LNCaP clone FGC (cell line): Measurements from ENCODE around the gene HSH2D.

Source experiments
- DNase-seq: peaks from one replicate; pipeline ENCODE4 v3.0.0-alpha.2; 2011; ENCODE audit warnings: low read depth
- H3K4me3 ChIP-seq: 2 replicates; pipeline ENCODE4 v1.5.1; 2011; ENCODE audit warnings: mild to moderate bottlenecking, low read depth, low read length, control low read depth
- TF ChIP-seq, protein P1 (sequence below): IDR thresholded peaks from 2 replicates; pipeline ENCODE4 v1.5.1; 2012; ENCODE audit warnings: mild to moderate bottlenecking; ENCODE audit not compliant: control insufficient read depth, insufficient read depth; ENCODE audit errors: extremely low read depth

HSH2D gene

DNA sequence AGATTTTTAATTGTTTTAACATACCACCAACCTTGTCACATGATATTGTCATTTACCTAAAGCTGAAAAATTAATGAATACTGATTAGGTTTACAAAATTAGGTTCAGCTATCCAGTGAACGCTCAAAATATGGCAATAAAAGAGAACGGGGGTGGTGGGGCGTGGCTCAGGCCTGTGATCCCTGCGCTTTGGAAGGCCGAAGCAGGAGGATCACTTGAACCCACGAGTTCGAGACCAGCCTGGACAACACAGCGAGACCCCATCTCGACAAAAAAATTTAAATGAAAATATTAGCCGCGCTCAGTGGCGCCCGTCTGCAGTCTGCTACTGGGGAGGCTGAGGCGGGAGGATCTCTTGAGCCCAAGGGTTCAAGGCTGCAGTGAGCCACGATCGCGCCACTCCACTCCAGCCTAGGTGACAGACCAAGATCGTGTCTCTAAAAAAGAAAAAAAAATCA is 41.2 kb downstream of the HSH2D start:
- DNase-seq: no peak
- TF ChIP-seq, protein P1, sequence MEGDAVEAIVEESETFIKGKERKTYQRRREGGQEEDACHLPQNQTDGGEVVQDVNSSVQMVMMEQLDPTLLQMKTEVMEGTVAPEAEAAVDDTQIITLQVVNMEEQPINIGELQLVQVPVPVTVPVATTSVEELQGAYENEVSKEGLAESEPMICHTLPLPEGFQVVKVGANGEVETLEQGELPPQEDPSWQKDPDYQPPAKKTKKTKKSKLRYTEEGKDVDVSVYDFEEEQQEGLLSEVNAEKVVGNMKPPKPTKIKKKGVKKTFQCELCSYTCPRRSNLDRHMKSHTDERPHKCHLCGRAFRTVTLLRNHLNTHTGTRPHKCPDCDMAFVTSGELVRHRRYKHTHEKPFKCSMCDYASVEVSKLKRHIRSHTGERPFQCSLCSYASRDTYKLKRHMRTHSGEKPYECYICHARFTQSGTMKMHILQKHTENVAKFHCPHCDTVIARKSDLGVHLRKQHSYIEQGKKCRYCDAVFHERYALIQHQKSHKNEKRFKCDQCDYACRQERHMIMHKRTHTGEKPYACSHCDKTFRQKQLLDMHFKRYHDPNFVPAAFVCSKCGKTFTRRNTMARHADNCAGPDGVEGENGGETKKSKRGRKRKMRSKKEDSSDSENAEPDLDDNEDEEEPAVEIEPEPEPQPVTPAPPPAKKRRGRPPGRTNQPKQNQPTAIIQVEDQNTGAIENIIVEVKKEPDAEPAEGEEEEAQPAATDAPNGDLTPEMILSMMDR: no peak

DNA sequence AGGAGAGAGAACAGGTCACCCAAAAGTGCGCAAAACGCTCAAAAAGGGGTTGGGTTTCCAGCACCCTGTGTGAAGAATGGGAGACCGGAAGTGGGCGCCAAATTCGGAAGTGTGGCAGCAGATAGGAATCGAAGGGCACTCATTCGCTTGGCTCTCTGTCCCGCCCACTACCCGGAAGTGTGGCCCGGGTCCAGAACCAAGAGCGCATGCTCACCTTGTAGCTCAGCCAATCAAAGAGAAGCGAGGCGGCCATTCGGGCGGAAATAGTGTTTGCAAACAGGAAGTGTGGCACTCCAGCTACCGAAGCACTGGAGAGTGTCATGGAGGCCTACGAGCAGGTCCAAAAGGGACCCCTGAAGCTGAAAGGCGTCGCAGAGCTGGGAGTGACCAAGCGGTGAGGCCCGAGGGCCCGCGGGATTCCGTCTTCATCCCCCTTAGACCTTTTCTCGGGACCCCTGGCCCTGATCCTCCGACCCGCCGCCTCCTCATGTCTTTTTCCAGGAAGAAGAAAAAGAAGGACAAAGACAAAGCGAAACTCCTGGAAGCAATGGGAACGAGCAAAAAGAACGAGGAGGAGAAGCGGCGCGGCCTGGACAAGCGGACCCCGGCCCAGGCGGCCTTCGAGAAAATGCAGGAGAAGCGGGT is 41.8 kb downstream of the HSH2D start, which contains the start of gene FAM32A:
Gene FAM32A, plus strand, starts transcription at position 288 of the 645 bp plus-strand sequence. Its CDS starts 33 bp downstream, at position 321.
- peak within 1 kb of the TSS; percentile 99 for H3K4me3 ChIP-seq
- TF ChIP-seq, protein P1: no peak
- DNase-seq: peak; percentile 97

More for the DNA sequence above, 41.2 kb downstream of the HSH2D start:
- peak overlapping the region; percentile 99 for H3K4me3 ChIP-seq

DNA sequence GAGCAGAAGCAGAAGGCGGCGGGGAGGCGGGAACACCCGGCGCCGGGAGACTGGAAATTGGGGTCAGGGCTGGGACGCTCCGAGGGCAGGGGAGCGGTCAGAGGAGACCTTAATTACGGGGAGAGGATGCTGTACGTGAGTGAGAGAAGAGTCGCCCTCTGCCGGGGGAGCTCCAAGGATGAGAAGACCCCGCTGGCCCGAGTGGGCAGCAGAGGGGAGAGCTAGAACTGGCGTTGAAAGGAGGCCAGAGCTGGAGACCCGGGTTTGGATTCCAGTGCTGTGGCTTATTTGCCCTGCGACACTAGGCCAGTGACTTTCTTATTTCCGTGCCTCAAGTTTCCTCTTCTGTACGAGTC is 42.3 kb downstream of the HSH2D start:
- no peak for DNase-seq
- TF ChIP-seq, protein P1: peak; percentile 34
- H3K4me3 ChIP-seq: peak overlapping the region; percentile 99

DNA sequence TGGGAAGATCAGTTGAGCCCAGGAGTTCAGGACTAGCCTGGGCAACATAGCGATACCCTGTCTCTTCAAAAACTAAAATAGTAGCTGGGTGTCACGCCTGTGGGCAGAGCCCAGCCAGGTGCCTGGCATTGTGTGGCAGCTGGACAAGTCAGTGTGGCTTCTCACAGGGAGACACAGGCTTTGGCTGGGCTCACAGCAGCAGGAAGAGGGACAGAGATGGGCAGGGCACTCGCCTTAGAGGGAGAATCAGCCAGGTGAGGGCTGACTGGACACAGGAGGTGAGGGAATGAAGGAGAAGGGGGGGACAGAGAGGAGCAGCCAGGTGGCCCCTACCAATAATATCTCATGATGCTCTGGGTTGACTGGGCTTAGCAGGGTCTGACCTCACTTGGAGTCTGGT is 45.0 kb downstream of the HSH2D start:
- TF ChIP-seq, protein P1: no peak
- no peak overlapping the region for H3K4me3 ChIP-seq
- DNase-seq: no peak

DNA sequence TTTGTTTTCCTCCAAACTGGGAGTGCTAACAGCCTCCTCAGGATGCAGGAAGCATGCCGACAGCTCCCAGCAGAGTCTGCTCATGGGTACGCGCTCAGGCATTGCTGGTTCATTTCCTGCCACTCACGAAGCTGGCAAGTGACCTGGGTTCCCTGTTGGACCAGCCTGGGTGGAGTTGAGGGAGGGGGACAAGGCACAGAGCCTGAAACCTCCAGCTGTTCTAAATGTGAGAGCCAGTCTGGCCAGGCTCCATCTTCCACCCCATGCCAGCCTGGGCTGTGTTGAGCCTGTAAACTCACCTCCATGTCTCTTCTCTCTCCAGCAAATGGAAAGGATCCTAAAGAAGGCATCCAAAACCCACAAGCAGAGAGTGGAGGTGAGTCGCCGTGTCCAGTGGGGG is 46.7 kb downstream of the HSH2D start:
- DNase-seq: no peak
- H3K4me3 ChIP-seq: no peak overlapping the region
- TF ChIP-seq, protein P1: no peak

DNA sequence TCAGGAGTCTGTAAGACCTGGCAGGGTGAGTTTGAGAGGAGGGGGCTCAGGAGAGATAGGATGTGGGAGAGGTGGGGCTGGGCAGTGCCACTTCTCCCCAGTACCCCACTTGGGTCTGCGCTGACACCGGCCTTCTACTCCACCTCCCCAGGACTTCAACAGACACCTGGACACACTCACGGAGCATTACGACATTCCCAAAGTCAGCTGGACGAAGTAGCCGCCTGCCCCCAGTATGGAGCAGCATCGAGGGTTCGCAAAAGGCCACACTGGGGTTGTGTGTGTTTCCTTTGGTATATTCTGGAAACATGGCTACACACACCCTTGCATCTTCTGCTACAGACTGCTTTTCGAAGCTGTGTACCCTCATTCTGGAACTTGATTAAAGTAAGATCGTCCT is 47.3 kb downstream of the HSH2D start:
- no peak overlapping the region for H3K4me3 ChIP-seq
- TF ChIP-seq, protein P1: no peak
- DNase-seq: no peak
